Astrocyte (in vitro differentiated cells and primary cell): Measurements from ENCODE around the gene PRPSAP1.

Experiments used
- CTCF ChIP-seq: IDR thresholded peaks from 2 replicates; pipeline ENCODE4 v1.5.1; 2011; ENCODE audit warnings: low read depth, mild to moderate bottlenecking, inconsistent platforms, low read length, moderate library complexity; ENCODE audit not compliant: insufficient read depth
- EZH2 ChIP-seq: IDR thresholded peaks from 2 replicates; pipeline ENCODE4 v1.6.1; 2012; ENCODE audit warnings: mild to moderate bottlenecking, low read length, inconsistent platforms; ENCODE audit not compliant: insufficient read depth

- TF ChIP-seq CTCF (no peak), EZH2 (no peak)
Measured at GRCh38 chr17:76317535-76317934, 36.2 kb downstream of the PRPSAP1 start.
